PC-9 (cell line): Measurements from ENCODE around the gene LIPI.

ENCODE experiments used
- CTCF ChIP-seq: fragments of 200-600 bp; sonication (generic); conservative IDR thresholded peaks from 2 replicates; pipeline ENCODE4 v1.6.1; 2017; ENCODE audit warnings: mixed run types, antibody characterized with exemption, mild to moderate bottlenecking, moderate library complexity
- EZH2 ChIP-seq: fragments of 200-600 bp; sonication (generic); IDR thresholded peaks from 2 replicates; pipeline ENCODE4 v1.8.0; 2017; ENCODE audit warnings: antibody characterized with exemption, low read depth

- no peak for TF ChIP-seq CTCF
- no peak for TF ChIP-seq EZH2
Observed at GRCh38 chr21:14075346-14076142, 135.2 kb downstream of the LIPI start.
